ENCODE results near the gene FLOT2. TPM values are rescaled to one million over a fixed set of nuclear protein-coding genes. Genes with fewer than 3 reads are reported as not detected.

Gene FLOT2
- total and polyA plus RNA-seq, 3 experiments from 2014 or later, result 113 to 268 (median 115) TPM

Other genes with a start within 250 kb of the FLOT2 start
- gene SDF2, start 235.8 kb downstream of the FLOT2 start, total RNA-seq, result 10 to 100 TPM; 51.4 to 55.1 TPM
- gene SDF2, start 235.8 kb downstream of the FLOT2 start, polyA plus RNA-seq, result 94.9 TPM
- 10 to 100 TPM; 80.0 to 88.4 TPM for gene SUPT6H, start 235.5 kb downstream of the FLOT2 start, total RNA-seq
- gene SUPT6H, start 235.5 kb downstream of the FLOT2 start, polyA plus RNA-seq, result 20.1 TPM
- 1 to 10 TPM; 4.7 to 4.9 TPM for gene PROCA1, start 185.8 kb downstream of the FLOT2 start, total RNA-seq
- 1.2 TPM for gene PROCA1, start 185.8 kb downstream of the FLOT2 start, polyA plus RNA-seq
- gene RAB34, start 179.9 kb downstream of the FLOT2 start, total RNA-seq, result 1 to 10 TPM; 7.9 to 8.3 TPM
- gene RAB34, start 179.9 kb downstream of the FLOT2 start, polyA plus RNA-seq, result 2.6 TPM
- gene RPL23A, start 177.7 kb downstream of the FLOT2 start, total RNA-seq, result 1,000 to 10,000 TPM; 2,670 to 2,692 TPM
- gene RPL23A, start 177.7 kb downstream of the FLOT2 start, polyA plus RNA-seq, result 5,358 TPM
- gene TLCD1, start 171.5 kb downstream of the FLOT2 start, total RNA-seq, result 10 to 100 TPM; 36.5 to 38.9 TPM
- not detected for gene TLCD1, start 171.5 kb downstream of the FLOT2 start, polyA plus RNA-seq
- gene NEK8, start 168.9 kb downstream of the FLOT2 start, total RNA-seq, result 1 to 10 TPM; 8.0 to 8.8 TPM
- gene NEK8, start 168.9 kb downstream of the FLOT2 start, polyA plus RNA-seq, result 2.5 TPM
- 100 to 1,000 TPM; 176 to 182 TPM for gene TRAF4, start 153.7 kb downstream of the FLOT2 start, total RNA-seq
- gene TRAF4, start 153.7 kb downstream of the FLOT2 start, polyA plus RNA-seq, result 2.7 TPM
- gene FAM222B, start 54.9 kb downstream of the FLOT2 start, total RNA-seq, result 10 to 100 TPM; 20.6 to 21.5 TPM
- 19.3 TPM for gene FAM222B, start 54.9 kb downstream of the FLOT2 start, polyA plus RNA-seq
- 10 to 100 TPM; 84.1 to 86.2 TPM for gene ERAL1, start 42.7 kb downstream of the FLOT2 start, total RNA-seq
- gene ERAL1, start 42.7 kb downstream of the FLOT2 start, polyA plus RNA-seq, result 44.7 TPM
- gene DHRS13, start 5.3 kb upstream of the FLOT2 start, total RNA-seq, result 10 to 100 TPM; 32.6 to 34.7 TPM
- 26.5 TPM for gene DHRS13, start 5.3 kb upstream of the FLOT2 start, polyA plus RNA-seq
- 10 to 100 TPM; 58.1 to 62.1 TPM for gene PHF12, start 53.8 kb upstream of the FLOT2 start, total RNA-seq
- gene PHF12, start 53.8 kb upstream of the FLOT2 start, polyA plus RNA-seq, result 11.6 TPM
- not detected for gene SEZ6, start 108.3 kb upstream of the FLOT2 start, total RNA-seq
- 1.6 TPM for gene SEZ6, start 108.3 kb upstream of the FLOT2 start, polyA plus RNA-seq
- 1 to 10 TPM; 1.8 to 2.2 TPM for gene PIPOX, start 145.4 kb upstream of the FLOT2 start, total RNA-seq
- 0.99 TPM for gene PIPOX, start 145.4 kb upstream of the FLOT2 start, polyA plus RNA-seq